Body of pancreas (tissue), 4 donors: ENCODE measurements around the gene UBR1. TPM values are rescaled to one million over a fixed set of nuclear protein-coding genes. Genes with fewer than 3 reads are reported as not detected.

ENCODE experiments used
- ATAC-seq: fragments of 150-250 bp; one replicate; pipeline ENCODE4 v1.9.1; 2016
- DNase-seq, 4 donors: peaks; one replicate each; pipeline ENCODE4 v3.0.0-alpha.2; 2019
- H3K27ac ChIP-seq, 4 donors: fragments of 200-600 bp; sonication (generic); 1 replicate in 3 of 4; 2 replicates in 1 of 4; pipeline versions ENCODE4 v1.5.1 to v1.6.1; 2016 to 2019; ENCODE audit warnings: mild to moderate bottlenecking in 1 of 4, mixed read lengths in 1 of 4, moderate library complexity in 1 of 4
- H3K27me3 ChIP-seq, 2 donors: fragments of 200-600 bp; sonication (generic); one replicate each; pipeline ENCODE4 v1.6.0; 2016; ENCODE audit warnings: mild to moderate bottlenecking in 1 of 2
- H3K36me3 ChIP-seq, 2 donors: fragments of 200-600 bp; sonication (generic); replicated peaks in 1 of 2; 2 replicates each; pipeline ENCODE4 v1.5.1; 2016; ENCODE audit warnings: low read depth in 2 of 2; ENCODE audit not compliant: insufficient read depth in 1 of 2
- H3K4me1 ChIP-seq: fragments of 200-600 bp; sonication (generic); one replicate; pipeline ENCODE4 v1.6.0; 2016
- H3K4me3 ChIP-seq, 2 donors: fragments of 200-600 bp; sonication (generic); 1 replicate in 1 of 2; 2 replicates in 1 of 2; pipeline ENCODE4 v1.5.1; 2016 to 2019
- H3K9me3 ChIP-seq, 3 donors: fragments of 200-600 bp; sonication (generic); 1 replicate in 2 of 3; 2 replicates in 1 of 3; pipeline ENCODE4 v1.5.1; 2016
- POLR2A ChIP-seq, 3 donors: fragments of 450-650 bp; IDR thresholded peaks; one replicate each; pipeline ENCODE4 v1.6.1; 2016; ENCODE audit warnings: antibody characterized with exemption in 3 of 3, mild to moderate bottlenecking in 2 of 3
- WGBS, 2 donors: methylation state at CpG; one replicate each; pipeline ENCODE4 v1.1.5; 2017; 5-methylcytosine and 5-hydroxymethylcytosine counted together
- intact Hi-C: fragments of 100-400 bp; cut with DNase I; formaldehyde crosslinking; loops from one replicate; pipeline ENCODE4 v1.15.1; 2023
- total RNA-seq, 2 donors: library from RNA; depleted of rRNA; stranded (reverse); fragments of >200 nt; gene quantifications; one replicate each; pipeline ENCODE4 v1.1.0, GENCODE V29; 2016
- TF ChIP-seq, protein P1 (sequence below), 7 experiments: fragments of 450-650 bp in 4 of 7; fragments of 200-600 bp in 3 of 7; sonication (generic) in 3 of 7; IDR thresholded peaks; one replicate each; pipeline ENCODE4 v1.5.1; 2016 to 2019; ENCODE audit warnings: antibody characterized with exemption in 7 of 7

The UBR1 gene
- total RNA-seq, 2 donors from 2014 or later = 18.5 to 29.3 TPM

DNA sequence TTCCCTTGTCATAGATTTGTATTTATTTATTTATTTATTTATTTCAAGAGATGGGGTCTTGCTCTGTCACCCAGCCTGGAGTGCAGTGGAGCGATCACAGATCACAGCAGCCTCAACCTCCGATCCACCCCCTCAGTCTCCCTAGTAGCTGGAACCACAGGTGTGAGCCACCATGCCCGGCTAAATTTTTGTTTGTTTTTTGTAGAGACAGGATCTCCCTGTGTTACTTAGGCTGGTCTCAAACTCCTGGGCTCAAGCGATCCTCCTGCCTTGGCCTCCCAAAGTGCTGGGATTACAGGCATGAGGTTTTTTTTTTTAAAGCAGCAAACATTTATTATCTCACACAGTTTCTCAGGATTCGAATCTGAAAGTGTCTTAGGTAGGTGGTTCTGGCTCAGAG is 187.8 kb downstream of the UBR1 start:
- no peak for DNase-seq
- no peaks in the 10 kb centered on the region for H3K9me3 ChIP-seq
- H3K4me1 ChIP-seq = peaks cover 7% of the 10 kb centered on the region
- H3K27me3 ChIP-seq = no peaks in the 10 kb centered on the region
- ATAC-seq = no peak
- 75 to 82% methylated on average over 5 of the region's 5 CpGs for WGBS, 2 donors
- intact Hi-C loops = loop anchor here (10.0 kb wide), 1 partner anchor 333 kb away; no protein-coding TSS in a partner anchor
- no peak for TF ChIP-seq POLR2A (IDR thresholded peaks at IDR 0.05)
- TF ChIP-seq, protein P1, sequence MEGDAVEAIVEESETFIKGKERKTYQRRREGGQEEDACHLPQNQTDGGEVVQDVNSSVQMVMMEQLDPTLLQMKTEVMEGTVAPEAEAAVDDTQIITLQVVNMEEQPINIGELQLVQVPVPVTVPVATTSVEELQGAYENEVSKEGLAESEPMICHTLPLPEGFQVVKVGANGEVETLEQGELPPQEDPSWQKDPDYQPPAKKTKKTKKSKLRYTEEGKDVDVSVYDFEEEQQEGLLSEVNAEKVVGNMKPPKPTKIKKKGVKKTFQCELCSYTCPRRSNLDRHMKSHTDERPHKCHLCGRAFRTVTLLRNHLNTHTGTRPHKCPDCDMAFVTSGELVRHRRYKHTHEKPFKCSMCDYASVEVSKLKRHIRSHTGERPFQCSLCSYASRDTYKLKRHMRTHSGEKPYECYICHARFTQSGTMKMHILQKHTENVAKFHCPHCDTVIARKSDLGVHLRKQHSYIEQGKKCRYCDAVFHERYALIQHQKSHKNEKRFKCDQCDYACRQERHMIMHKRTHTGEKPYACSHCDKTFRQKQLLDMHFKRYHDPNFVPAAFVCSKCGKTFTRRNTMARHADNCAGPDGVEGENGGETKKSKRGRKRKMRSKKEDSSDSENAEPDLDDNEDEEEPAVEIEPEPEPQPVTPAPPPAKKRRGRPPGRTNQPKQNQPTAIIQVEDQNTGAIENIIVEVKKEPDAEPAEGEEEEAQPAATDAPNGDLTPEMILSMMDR (IDR thresholded peaks at IDR 0.05) = no peak
- no peaks in the 10 kb centered on the region for H3K36me3 ChIP-seq
- no peak overlapping the region for H3K27ac ChIP-seq
- no peak overlapping the region for H3K4me3 ChIP-seq

GRCh38 chr15:42915654-42916315 is 190.1 kb downstream of the UBR1 start:
- no peak overlapping the region for H3K4me3 ChIP-seq
- no peak for TF ChIP-seq POLR2A (IDR thresholded peaks at IDR 0.05)
- TF ChIP-seq, protein P1 (IDR thresholded peaks at IDR 0.05) = no peak
- WGBS, 2 donors = 85 to 94% methylated on average over 3 of the region's 3 CpGs
- DNase-seq (no peak), ATAC-seq (no peak)
- no peaks in the 10 kb centered on the region for H3K9me3 ChIP-seq
- H3K4me1 ChIP-seq = peaks cover 7% of the 10 kb centered on the region
- intact Hi-C loops = loop anchor here (10.0 kb wide), 1 partner anchor 331 kb away; no protein-coding TSS in a partner anchor
- H3K27me3 ChIP-seq = no peaks in the 10 kb centered on the region
- no peak overlapping the region for H3K27ac ChIP-seq
- no peaks in the 10 kb centered on the region for H3K36me3 ChIP-seq

- WGBS, 2 donors = 73 to 75% methylated on average over 5 of the region's 5 CpGs
- TF ChIP-seq POLR2A (IDR thresholded peaks at IDR 0.05) = no peak
- TF ChIP-seq, protein P1 (IDR thresholded peaks at IDR 0.05) = no peak
- Histone ChIP-seq H3K36me3 (no peaks in the 10 kb centered on the region), H3K27ac (no peak overlapping the region), H3K4me3 (no peak overlapping the region), H3K4me1 (peaks cover 7% of the 10 kb centered on the region), H3K27me3 (no peaks in the 10 kb centered on the region), H3K9me3 (no peaks in the 10 kb centered on the region)
- ATAC-seq = no peak
- no peak for DNase-seq
- intact Hi-C loops = loop anchor here (10.0 kb wide), 1 partner anchor 330 kb away; no protein-coding TSS in a partner anchor
Measured at GRCh38 chr15:42914728-42915497, 190.9 kb downstream of the UBR1 start.

GRCh38 chr15:42911058-42911592 is 194.7 kb downstream of the UBR1 start:
- DNase-seq (no peak), ATAC-seq (no peak)
- H3K4me1 ChIP-seq = no peaks in the 10 kb centered on the region
- H3K4me3 ChIP-seq = no peak overlapping the region
- no peaks in the 10 kb centered on the region for H3K27me3 ChIP-seq
- WGBS, 2 donors = 67 to 73% methylated on average over 5 of the region's 5 CpGs
- no peaks in the 10 kb centered on the region for H3K36me3 ChIP-seq
- intact Hi-C loops = loop anchor here (10.0 kb wide), 1 partner anchor 326 kb away; no protein-coding TSS in a partner anchor
- TF ChIP-seq POLR2A (IDR thresholded peaks at IDR 0.05) = no peak
- TF ChIP-seq, protein P1 (IDR thresholded peaks at IDR 0.05) = no peak
- H3K27ac ChIP-seq = no peak overlapping the region
- H3K9me3 ChIP-seq = no peaks in the 10 kb centered on the region
